Measurements from ENCODE around the gene COL12A1.

Gene COL12A1

GRCh38 chr6:75108333-75108974 lies 97.4 kb downstream of the COL12A1 start:
- no peaks in the 10 kb centered on the region for H3K36me3 ChIP-seq (ENCODE audit: control insufficient read depth, insufficient read depth, low read length)
- H3K4me3 ChIP-seq (ENCODE audit: insufficient read depth, low read depth, low read length) = no peak overlapping the region
- H3K9me3 ChIP-seq (ENCODE audit: control insufficient read depth, low read length) = no peaks in the 10 kb centered on the region
- H3K4me1 ChIP-seq (ENCODE audit: control insufficient read depth, insufficient read depth, low read length) = no peaks in the 10 kb centered on the region
- 88 to 95% methylated on average over 2 of the region's 2 CpGs for WGBS, 2 experiments
- no peak overlapping the region for H3K27ac ChIP-seq (ENCODE audit: insufficient read depth, low read depth, low read length, poor library complexity, severe bottlenecking)
- no peaks in the 10 kb centered on the region for H3K27me3 ChIP-seq (ENCODE audit: control insufficient read depth, insufficient read depth, low read length, poor library complexity, severe bottlenecking)

- Histone ChIP-seq H3K9me3 (ENCODE audit: control insufficient read depth, low read length) (no peaks in the 10 kb centered on the region), H3K4me3 (ENCODE audit: insufficient read depth, low read depth, low read length) (no peak overlapping the region)
These were observed 97.9 kb downstream of the COL12A1 start for GRCh38 chr6:75107913-75108312.

GRCh38 chr6:75106426-75106825 lies 99.4 kb downstream of the COL12A1 start:
- H3K27ac ChIP-seq (ENCODE audit: insufficient read depth, low read depth, low read length, poor library complexity, severe bottlenecking) = no peak overlapping the region
- H3K9me3 ChIP-seq (ENCODE audit: control insufficient read depth, low read length) = no peaks in the 10 kb centered on the region
- H3K36me3 ChIP-seq (ENCODE audit: control insufficient read depth, insufficient read depth, low read length) = no peaks in the 10 kb centered on the region
- H3K4me3 ChIP-seq (ENCODE audit: insufficient read depth, low read depth, low read length) = no peak overlapping the region
- 95 to 96% methylated on average over 2 of the region's 2 CpGs for WGBS, 2 experiments
- no peaks in the 10 kb centered on the region for H3K27me3 ChIP-seq (ENCODE audit: control insufficient read depth, insufficient read depth, low read length, poor library complexity, severe bottlenecking)
- no peaks in the 10 kb centered on the region for H3K4me1 ChIP-seq (ENCODE audit: control insufficient read depth, insufficient read depth, low read length)

More at GRCh38 chr6:75107913-75108312, 97.9 kb downstream of the COL12A1 start:
- Histone ChIP-seq H3K36me3 (ENCODE audit: control insufficient read depth, insufficient read depth, low read length) (no peaks in the 10 kb centered on the region), H3K27ac (ENCODE audit: insufficient read depth, low read depth, low read length, poor library complexity, severe bottlenecking) (no peak overlapping the region), H3K27me3 (ENCODE audit: control insufficient read depth, insufficient read depth, low read length, poor library complexity, severe bottlenecking) (no peaks in the 10 kb centered on the region), H3K4me1 (ENCODE audit: control insufficient read depth, insufficient read depth, low read length) (no peaks in the 10 kb centered on the region)

- Histone ChIP-seq H3K36me3 (ENCODE audit: control insufficient read depth, insufficient read depth, low read length) (no peaks in the 10 kb centered on the region), H3K27ac (ENCODE audit: insufficient read depth, low read depth, low read length, poor library complexity, severe bottlenecking) (no peak overlapping the region)
These were observed 102.4 kb downstream of the COL12A1 start for GRCh38 chr6:75103431-75103830.

GRCh38 chr6:75102301-75102700 lies 103.6 kb downstream of the COL12A1 start:
- H3K4me3 ChIP-seq (ENCODE audit: insufficient read depth, low read depth, low read length) = no peak overlapping the region

More at GRCh38 chr6:75103431-75103830, 102.4 kb downstream of the COL12A1 start:
- Histone ChIP-seq H3K4me3 (ENCODE audit: insufficient read depth, low read depth, low read length) (no peak overlapping the region), H3K9me3 (ENCODE audit: control insufficient read depth, low read length) (no peaks in the 10 kb centered on the region), H3K4me1 (ENCODE audit: control insufficient read depth, insufficient read depth, low read length) (no peaks in the 10 kb centered on the region), H3K27me3 (ENCODE audit: control insufficient read depth, insufficient read depth, low read length, poor library complexity, severe bottlenecking) (no peaks in the 10 kb centered on the region)
- WGBS, 2 experiments = 81 to 86% methylated on average over 1 of the region's 1 CpG

GRCh38 chr6:75101896-75102295 lies 104.0 kb downstream of the COL12A1 start:
- WGBS, 2 experiments = 91 to 92% methylated on average over 3 of the region's 4 CpGs
- Histone ChIP-seq H3K9me3 (ENCODE audit: control insufficient read depth, low read length) (no peaks in the 10 kb centered on the region), H3K4me1 (ENCODE audit: control insufficient read depth, insufficient read depth, low read length) (no peaks in the 10 kb centered on the region), H3K27me3 (ENCODE audit: control insufficient read depth, insufficient read depth, low read length, poor library complexity, severe bottlenecking) (no peaks in the 10 kb centered on the region), H3K27ac (ENCODE audit: insufficient read depth, low read depth, low read length, poor library complexity, severe bottlenecking) (no peak overlapping the region), H3K4me3 (ENCODE audit: insufficient read depth, low read depth, low read length) (no peak overlapping the region), H3K36me3 (ENCODE audit: control insufficient read depth, insufficient read depth, low read length) (no peaks in the 10 kb centered on the region)

More at GRCh38 chr6:75102301-75102700, 103.6 kb downstream of the COL12A1 start:
- H3K9me3 ChIP-seq (ENCODE audit: control insufficient read depth, low read length) = no peaks in the 10 kb centered on the region
- H3K36me3 ChIP-seq (ENCODE audit: control insufficient read depth, insufficient read depth, low read length) = no peaks in the 10 kb centered on the region
- H3K27me3 ChIP-seq (ENCODE audit: control insufficient read depth, insufficient read depth, low read length, poor library complexity, severe bottlenecking) = no peaks in the 10 kb centered on the region
- 95 to 97% methylated on average over 4 of the region's 5 CpGs for WGBS, 2 experiments
- H3K27ac ChIP-seq (ENCODE audit: insufficient read depth, low read depth, low read length, poor library complexity, severe bottlenecking) = no peak overlapping the region
- no peaks in the 10 kb centered on the region for H3K4me1 ChIP-seq (ENCODE audit: control insufficient read depth, insufficient read depth, low read length)

- Histone ChIP-seq H3K27ac (ENCODE audit: insufficient read depth, low read depth, low read length, poor library complexity, severe bottlenecking) (no peak overlapping the region), H3K36me3 (ENCODE audit: control insufficient read depth, insufficient read depth, low read length) (no peaks in the 10 kb centered on the region), H3K4me1 (ENCODE audit: control insufficient read depth, insufficient read depth, low read length) (no peaks in the 10 kb centered on the region), H3K27me3 (ENCODE audit: control insufficient read depth, insufficient read depth, low read length, poor library complexity, severe bottlenecking) (no peaks in the 10 kb centered on the region), H3K9me3 (ENCODE audit: control insufficient read depth, low read length) (no peaks in the 10 kb centered on the region), H3K4me3 (ENCODE audit: insufficient read depth, low read depth, low read length) (no peak overlapping the region)
- 90 to 92% methylated on average over 5 of the region's 5 CpGs for WGBS, 2 experiments
These were observed 107.1 kb downstream of the COL12A1 start for GRCh38 chr6:75098709-75099108.

- H3K4me3 ChIP-seq (ENCODE audit: insufficient read depth, low read depth, low read length) = no peak overlapping the region
- H3K4me1 ChIP-seq (ENCODE audit: control insufficient read depth, insufficient read depth, low read length) = no peaks in the 10 kb centered on the region
- H3K27ac ChIP-seq (ENCODE audit: insufficient read depth, low read depth, low read length, poor library complexity, severe bottlenecking) = no peak overlapping the region
- H3K9me3 ChIP-seq (ENCODE audit: control insufficient read depth, low read length) = no peaks in the 10 kb centered on the region
- H3K36me3 ChIP-seq (ENCODE audit: control insufficient read depth, insufficient read depth, low read length) = no peaks in the 10 kb centered on the region
- no peaks in the 10 kb centered on the region for H3K27me3 ChIP-seq (ENCODE audit: control insufficient read depth, insufficient read depth, low read length, poor library complexity, severe bottlenecking)
- 69 to 79% methylated on average over 3 to 4 of the region's 4 CpGs for WGBS, 2 experiments
These were observed 108.9 kb downstream of the COL12A1 start for GRCh38 chr6:75096966-75097365.

GRCh38 chr6:75094614-75095200 lies 111.1 kb downstream of the COL12A1 start:
- Histone ChIP-seq H3K36me3 (ENCODE audit: control insufficient read depth, insufficient read depth, low read length) (no peaks in the 10 kb centered on the region), H3K4me1 (ENCODE audit: control insufficient read depth, insufficient read depth, low read length) (no peaks in the 10 kb centered on the region), H3K27ac (ENCODE audit: insufficient read depth, low read depth, low read length, poor library complexity, severe bottlenecking) (no peak overlapping the region), H3K27me3 (ENCODE audit: control insufficient read depth, insufficient read depth, low read length, poor library complexity, severe bottlenecking) (no peaks in the 10 kb centered on the region), H3K4me3 (ENCODE audit: insufficient read depth, low read depth, low read length) (no peak overlapping the region), H3K9me3 (ENCODE audit: control insufficient read depth, low read length) (no peaks in the 10 kb centered on the region)
- WGBS, 2 experiments = 85 to 89% methylated on average over 5 of the region's 5 CpGs

- H3K4me1 ChIP-seq (ENCODE audit: control insufficient read depth, insufficient read depth, low read length) = no peaks in the 10 kb centered on the region
- 87 to 92% methylated on average over 4 of the region's 4 CpGs for WGBS, 2 experiments
- no peak overlapping the region for H3K27ac ChIP-seq (ENCODE audit: insufficient read depth, low read depth, low read length, poor library complexity, severe bottlenecking)
- no peak overlapping the region for H3K4me3 ChIP-seq (ENCODE audit: insufficient read depth, low read depth, low read length)
- H3K9me3 ChIP-seq (ENCODE audit: control insufficient read depth, low read length) = no peaks in the 10 kb centered on the region
- no peaks in the 10 kb centered on the region for H3K36me3 ChIP-seq (ENCODE audit: control insufficient read depth, insufficient read depth, low read length)
- no peaks in the 10 kb centered on the region for H3K27me3 ChIP-seq (ENCODE audit: control insufficient read depth, insufficient read depth, low read length, poor library complexity, severe bottlenecking)
These were observed 114.2 kb downstream of the COL12A1 start for GRCh38 chr6:75091467-75092190.
